ENCODE measurements around the gene MCRIP1. TPM values are rescaled to one million over a fixed set of nuclear protein-coding genes. Genes with fewer than 3 reads are reported as not detected.

MCRIP1 gene
- total and polyA plus RNA-seq, 2 of the 4 experiments (the other 2 are of a cell fraction) = 56.5 to 164 TPM

- ChIA-PET CTCF (no interaction called here), POLR2A (ENCODE audit: unreplicated experiment) (no interaction called here)
- Histone ChIP-seq H2BK5ac (ENCODE audit: low read depth, low read length, poor library complexity, severe bottlenecking) (peak overlapping the region; percentile 97), H3K18ac (ENCODE audit: low read depth, low read length) (peak overlapping the region; percentile 83), H3K4ac (ENCODE audit: low read depth, low read length) (peak overlapping the region; percentile 98), H4K8ac (ENCODE audit: low read depth in 2 of 2, low read length in 2 of 2) (peak overlapping the region; percentile 99), H3K23ac (ENCODE audit: low read depth, low read length) (peak overlapping the region; percentile 96), H2BK120ac (ENCODE audit: low read depth, low read length) (peak overlapping the region; percentile 67; the same call in 1 of the 2 replicates), H3K56ac (ENCODE audit: extremely low read depth, insufficient read depth, low read length) (peak overlapping the region; percentile 98), H3K27me3 (ENCODE audit: control insufficient read depth, insufficient read depth, low read length) (no peaks in the 10 kb centered on the region), H3K9me3 (ENCODE audit: control insufficient read depth, insufficient read depth, low read length) (no peaks in the 10 kb centered on the region), H3K4me1 (ENCODE audit: control insufficient read depth, insufficient read depth, low read length) (peaks cover 18% of the 10 kb centered on the region), H3K14ac (replicated peaks; ENCODE audit: low read depth, low read length) (peak overlapping the region; percentile 99), H2BK20ac (ENCODE audit: low read depth, low read length) (no peak overlapping the region), H4K5ac (ENCODE audit: low read depth, low read length) (peak overlapping the region; percentile 95), H2AFZ (replicated peaks; ENCODE audit: low read length, poor library complexity) (peak overlapping the region; percentile 92), H2AK9ac (replicated peaks; ENCODE audit: low read depth, low read length, poor library complexity) (peak overlapping the region; percentile 97), H3K79me1 (ENCODE audit: low read depth in 1 of 2, low read length in 2 of 2) (peaks cover 18 to 68% of the 10 kb centered on the region in 2 experiments; a peak in 3 of 4 replicates), H4K91ac (ENCODE audit: insufficient read depth, low read depth, low read length) (peak overlapping the region; percentile 99), H3K9ac (ENCODE audit: low read depth, low read length) (peak overlapping the region; percentile 94), H3K36me3 (ENCODE audit: control insufficient read depth, insufficient read depth, low read length) (peaks cover 37% of the 10 kb centered on the region), H2AK5ac (ENCODE audit: low read depth, low read length) (peak overlapping the region; percentile 100), H3K9me1 (ENCODE audit: insufficient read depth, low read length) (peaks cover 17% of the 10 kb centered on the region), H3K27ac (ENCODE audit: insufficient read depth, low read length) (peak overlapping the region; percentile 95), H3K4me2 (ENCODE audit: low read depth, low read length) (peak overlapping the region; percentile 89), H4K20me1 (ENCODE audit: insufficient read depth, low read length) (peaks cover 45% of the 10 kb centered on the region), H2BK15ac (ENCODE audit: low read depth, low read length) (peak overlapping the region; percentile 49; the same call in 1 of the 3 replicates), H3K4me3 (ENCODE audit: insufficient read depth, low read depth, low read length) (peak overlapping the region; percentile 73)
- DNase-seq (peak; percentile 100), ATAC-seq (ENCODE audit: low read depth) (peak; percentile 89)
- in situ Hi-C loops (cut with MboI; ENCODE audit: low sequenced_read_pairs) (no loop called here), intact Hi-C loops (cut with micrococcal nuclease) (loop anchor here (1.0 kb wide), 1 partner anchor 128 kb away; no protein-coding TSS in a partner anchor), dilution Hi-C loops (cut with HindIII; ENCODE audit: low sequenced_read_pairs, unreplicated experiment) (no loop called here)
- TF ChIP-seq RAD21 (IDR thresholded peaks at IDR 0.05; ENCODE audit: low read length) = no peak
- TF ChIP-seq SMC3 (IDR thresholded peaks at IDR 0.05; ENCODE audit: low read depth, low read length) = no peak
- TF ChIP-seq USF2 (IDR thresholded peaks at IDR 0.05; ENCODE audit: low read depth, low read length) = peak; percentile 60
- peak; percentile 96; the same call in 1 of the 2 replicates for TF ChIP-seq FOS (IDR thresholded peaks at IDR 0.05; ENCODE audit: low read depth, low read length)
- peak; percentile 89 for TF ChIP-seq POLR2A (IDR thresholded peaks at IDR 0.05; ENCODE audit: low read depth, low read length)
- peak; percentile 97 for TF ChIP-seq CEBPB (IDR thresholded peaks at IDR 0.05; ENCODE audit: low read depth, low read length)
- no peak for TF ChIP-seq RFX5 (IDR thresholded peaks at IDR 0.05; ENCODE audit: low read depth, low read length)
- peak; percentile 86; the same call in 1 of the 2 replicates for TF ChIP-seq MXI1 (IDR thresholded peaks at IDR 0.05; ENCODE audit: borderline replicate concordance, low read depth, low read length)
- peak; percentile 68; the same call in 1 of the 2 replicates for TF ChIP-seq MAZ (IDR thresholded peaks at IDR 0.05; ENCODE audit: borderline replicate concordance, low read depth, low read length)
- TF ChIP-seq BHLHE40 (IDR thresholded peaks at IDR 0.05; ENCODE audit: low read depth, low read length) = peak; percentile 73
- peak; percentile 91; the same call in 1 of the 2 replicates for TF ChIP-seq CHD1 (IDR thresholded peaks at IDR 0.05; ENCODE audit: low read depth, low read length)
- TF ChIP-seq MAFK (IDR thresholded peaks at IDR 0.05; ENCODE audit: low read depth, low read length) = peak; percentile 31; the same call in 1 of the 2 replicates
- TF ChIP-seq ELK1 (IDR thresholded peaks at IDR 0.05; ENCODE audit: borderline replicate concordance, low read depth, low read length) = no peak
- BruUV-seq (replicated peaks) = no TSS peak
- WGBS, 2 experiments (ENCODE audit: extremely low coverage in 2 of 2, insufficient read length in 1 of 2) = 0% methylated on average over 32 of the region's 74 CpGs; no CpG with 5 or more reads in 1 of the 2 experiments
Measured at GRCh38 chr17:81860756-81861568, 27.9 kb upstream of the MCRIP1 start.
